Coronary artery (tissue), 2 donors: ENCODE measurements around the gene LSAMP.

Source experiments
- DNase-seq: peaks from one replicate; pipeline ENCODE4 v3.0.0-alpha.2; 2017; ENCODE audit warnings: low spot score
- H3K27ac ChIP-seq, 2 donors: fragments of 200-600 bp; sonication (generic); one replicate each; pipeline ENCODE4 v1.5.1; 2016 to 2019
- H3K4me3 ChIP-seq: fragments of 200-600 bp; sonication (generic); 2 replicates; pipeline ENCODE4 v1.5.1; 2016; ENCODE audit warnings: mild to moderate bottlenecking, moderate library complexity
- CTCF ChIP-seq: fragments of 200-600 bp; sonication (generic); IDR thresholded peaks from one replicate; pipeline ENCODE4 v1.5.1; 2019; ENCODE audit warnings: antibody characterized with exemption

Gene LSAMP

GRCh38 chr3:116179091-116179490 lies 266.2 kb downstream of the LSAMP start:
- Histone ChIP-seq H3K27ac (no peak overlapping the region), H3K4me3 (no peak overlapping the region)
- TF ChIP-seq CTCF, result no peak
- no peak for DNase-seq

GRCh38 chr3:116176974-116177555 lies 268.2 kb downstream of the LSAMP start:
- no peak for TF ChIP-seq CTCF
- no peak overlapping the region for H3K27ac ChIP-seq

GRCh38 chr3:116166121-116166520 lies 279.2 kb downstream of the LSAMP start:
- Histone ChIP-seq H3K4me3 (no peak overlapping the region), H3K27ac (no peak overlapping the region)
- DNase-seq, result no peak
- no peak for TF ChIP-seq CTCF

More at GRCh38 chr3:116176974-116177555, 268.2 kb downstream of the LSAMP start:
- no peak overlapping the region for H3K4me3 ChIP-seq
- no peak for DNase-seq

GRCh38 chr3:116165641-116166040 lies 279.6 kb downstream of the LSAMP start:
- Histone ChIP-seq H3K27ac (no peak overlapping the region), H3K4me3 (no peak overlapping the region)
- DNase-seq, result no peak
- TF ChIP-seq CTCF, result no peak

- Histone ChIP-seq H3K27ac (no peak overlapping the region), H3K4me3 (no peak overlapping the region)
- DNase-seq, result no peak
- TF ChIP-seq CTCF, result no peak
Observed at GRCh38 chr3:116165135-116165534, 280.2 kb downstream of the LSAMP start.

- no peak for DNase-seq
- no peak for TF ChIP-seq CTCF
- Histone ChIP-seq H3K4me3 (no peak overlapping the region), H3K27ac (no peak overlapping the region)
Observed at GRCh38 chr3:116164039-116164438, 281.2 kb downstream of the LSAMP start.
